K562 (cell line): ENCODE results near the gene G6PC1. TPM values are rescaled to one million over a fixed set of nuclear protein-coding genes. Genes with fewer than 3 reads are reported as not detected.

Source experiments
- CHD1 ChIP-seq: fragments of 200-600 bp; sonication (generic); IDR thresholded peaks from one replicate; pipeline ENCODE4 v1.6.1; 2012; ENCODE audit warnings: mild to moderate bottlenecking, moderate library complexity, low read length, inconsistent platforms
- ESRRB ChIP-seq: fragments of 250-450 bp; sonication (Bioruptor Pico); IDR thresholded peaks from 2 replicates; pipeline ENCODE4 v1.5.0; 2020; ENCODE audit warnings: mild to moderate bottlenecking, moderate library complexity, borderline replicate concordance
- GATA2 ChIP-seq: sonication (generic); formaldehyde crosslinking; IDR thresholded peaks from 2 replicates; pipeline ENCODE4 v1.4.0; 2020; ENCODE audit warnings: mild to moderate bottlenecking, missing genetic modification reagents
- KDM4B ChIP-seq, 2 experiments: fragments of 450-650 bp in 1 of 2; sonication (generic) in 1 of 2; IDR thresholded peaks; 2 replicates each; pipeline ENCODE4 v1.6.1; 2016 to 2017; ENCODE audit warnings: borderline replicate concordance in 2 of 2, antibody characterized with exemption in 1 of 2, low read depth in 1 of 2, mild to moderate bottlenecking in 1 of 2
- LCOR ChIP-seq: sonication (generic); formaldehyde crosslinking; IDR thresholded peaks from 2 replicates; pipeline ENCODE4 v1.8.0; 2022; ENCODE audit warnings: mild to moderate bottlenecking, missing genetic modification reagents
- RB1 ChIP-seq: fragments of 450-650 bp; IDR thresholded peaks from 2 replicates; pipeline ENCODE4 v1.6.1; 2017; ENCODE audit warnings: low read depth, mild to moderate bottlenecking
- SMARCA5 ChIP-seq: fragments of 450-650 bp; IDR thresholded peaks from 2 replicates; pipeline ENCODE4 v1.6.1; 2016
- ZBTB17 ChIP-seq: fragments of 450-650 bp; formaldehyde crosslinking; IDR thresholded peaks from 2 replicates; pipeline ENCODE4 v1.4.0; 2020; ENCODE audit warnings: mild to moderate bottlenecking
- ZNF253 ChIP-seq: fragments of 250-450 bp; sonication (Bioruptor Pico); conservative IDR thresholded peaks from 2 replicates; pipeline ENCODE4 v1.6.1; 2021; ENCODE audit warnings: mild to moderate bottlenecking
- ZNF311 ChIP-seq: fragments of 250-450 bp; sonication (Bioruptor Pico); IDR thresholded peaks from 2 replicates; pipeline ENCODE4 v1.4.0; 2020; ENCODE audit warnings: mild to moderate bottlenecking, moderate library complexity
- ZNF354B ChIP-seq: fragments of 250-450 bp; sonication (Bioruptor Pico); IDR thresholded peaks from 2 replicates; pipeline ENCODE4 v1.4.0; 2020
- polyA plus RNA-seq, 8 experiments: library from polyadenylated mRNA; depleted of rRNA in 4 of 8; stranded (reverse) in 5 of 8; unstranded in 3 of 8; fragments of >200 nt; fragmentation: Nextera tagmentation in 2 of 8; fragmentation: Illumina TruSeq in 1 of 8; extraction: Ambion mirVana in 2 of 8; extraction: Trizol in 1 of 8; gene quantifications; 2 replicates each; pipeline versions ENCODE4 v1.2.1 to v1.2.3, GENCODE V29; 2011 to 2014; ENCODE audit warnings: inconsistent platforms in 1 of 8, missing spikeins in 1 of 8
- total RNA-seq, 7 experiments: library from RNA; depleted of rRNA in 6 of 7; stranded (reverse); fragments of >200 nt in 6 of 7; fragmentation: Illumina TruSeq in 2 of 7; extraction: Trizol in 2 of 7; gene quantifications; 2 replicates each; pipeline versions ENCODE4 v1.2.1 to v1.2.3, GENCODE V29; 2011 to 2021; ENCODE audit warnings: low replicate concordance in 1 of 7
- TF ChIP-seq, protein P1 (sequence below): sonication (generic); formaldehyde crosslinking; IDR thresholded peaks from 2 replicates; pipeline ENCODE4 v1.8.1; 2023; ENCODE audit warnings: mild to moderate bottlenecking, missing genetic modification reagents
- TF ChIP-seq, protein P2 (sequence below): fragments of 250-450 bp; sonication (Bioruptor Pico); IDR thresholded peaks from 2 replicates; pipeline ENCODE4 v1.8.0; 2021; ENCODE audit warnings: mild to moderate bottlenecking, moderate library complexity
- TF ChIP-seq, protein P3 (sequence below): fragments of 250-450 bp; sonication (Bioruptor Pico); IDR thresholded peaks from 2 replicates; pipeline ENCODE4 v1.9.0; 2021; ENCODE audit warnings: mild to moderate bottlenecking, inconsistent platforms
- TF ChIP-seq, protein P4 (sequence below): sonication (generic); formaldehyde crosslinking; IDR thresholded peaks from 2 replicates; pipeline ENCODE4 v1.8.1; 2023; ENCODE audit warnings: mild to moderate bottlenecking, missing genetic modification reagents, moderate library complexity
- TF ChIP-seq, protein P5 (sequence below): fragments of 450-650 bp; IDR thresholded peaks from 2 replicates; pipeline ENCODE4 v1.6.1; 2016; ENCODE audit warnings: missing biosample characterization, missing genetic modification characterization
- TF ChIP-seq, protein P6 (sequence below): fragments of 250-450 bp; sonication (Bioruptor Pico); IDR thresholded peaks from 2 replicates; pipeline ENCODE4 v1.5.0; 2021
- TF ChIP-seq, protein P7 (sequence below): fragments of 250-450 bp; sonication (Bioruptor Pico); IDR thresholded peaks from 2 replicates; pipeline ENCODE4 v1.8.0; 2022; ENCODE audit warnings: inconsistent platforms

G6PC1 gene
- total and polyA plus RNA-seq, 9 of the 15 experiments (the other 6 are each of a cell fraction or from before 2014, with no cell fraction given), result not detected

DNA sequence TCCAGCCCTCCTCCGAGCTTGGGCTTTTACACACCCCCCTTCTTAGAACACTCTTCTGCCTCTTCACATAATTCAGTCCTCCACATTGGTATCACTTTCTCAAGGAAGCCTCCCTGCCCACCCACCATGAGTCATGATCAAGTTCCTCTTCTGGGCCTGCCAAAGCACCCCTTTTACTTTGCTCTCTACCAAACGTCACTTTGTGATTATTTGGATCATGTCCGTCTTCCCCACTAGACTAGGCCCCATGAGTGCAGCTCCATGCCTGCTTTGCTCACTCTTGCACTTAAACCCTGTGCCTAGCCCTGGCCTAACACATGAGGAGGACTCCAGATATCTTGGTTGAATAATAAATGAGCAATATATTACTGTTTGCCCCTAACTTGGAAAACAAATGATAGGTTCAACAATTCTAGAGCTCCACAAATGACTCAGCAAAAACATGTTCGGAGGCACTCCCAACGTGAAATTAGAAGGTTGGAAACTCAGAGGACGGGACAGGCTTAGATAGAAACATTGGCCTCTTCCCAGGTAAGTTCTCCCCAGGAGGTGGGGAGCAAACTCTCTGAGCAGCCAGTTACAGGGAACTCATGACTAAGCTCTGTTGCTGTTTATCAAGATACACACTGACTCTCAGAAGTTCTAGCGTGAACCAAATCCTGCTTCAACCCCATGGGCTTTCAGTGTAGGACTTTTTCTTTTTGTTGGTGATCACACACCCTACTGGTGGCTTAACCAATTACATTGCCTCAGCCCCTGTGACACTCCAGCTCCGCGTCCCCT, 28.3 kb downstream of the G6PC1 start (continued):
- TF ChIP-seq, protein P1, sequence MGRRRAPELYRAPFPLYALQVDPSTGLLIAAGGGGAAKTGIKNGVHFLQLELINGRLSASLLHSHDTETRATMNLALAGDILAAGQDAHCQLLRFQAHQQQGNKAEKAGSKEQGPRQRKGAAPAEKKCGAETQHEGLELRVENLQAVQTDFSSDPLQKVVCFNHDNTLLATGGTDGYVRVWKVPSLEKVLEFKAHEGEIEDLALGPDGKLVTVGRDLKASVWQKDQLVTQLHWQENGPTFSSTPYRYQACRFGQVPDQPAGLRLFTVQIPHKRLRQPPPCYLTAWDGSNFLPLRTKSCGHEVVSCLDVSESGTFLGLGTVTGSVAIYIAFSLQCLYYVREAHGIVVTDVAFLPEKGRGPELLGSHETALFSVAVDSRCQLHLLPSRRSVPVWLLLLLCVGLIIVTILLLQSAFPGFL, result no peak
- TF ChIP-seq ZNF354B (CRISPR knock-in tag) (no peak), RB1 (no peak), LCOR (CRISPR knock-in tag) (no peak), KDM4B (IDR thresholded peaks at IDR 0.05; ENCODE audit: borderline replicate concordance in 2 of 2, low read depth in 1 of 2) (no peak), ZNF253 (no peak), GATA2 (CRISPR knock-in tag) (no peak), SMARCA5 (no peak), ESRRB (no peak), ZBTB17 (CRISPR knock-in tag) (no peak), CHD1 (no peak), ZNF311 (CRISPR knock-in tag) (no peak)
- TF ChIP-seq, protein P2, sequence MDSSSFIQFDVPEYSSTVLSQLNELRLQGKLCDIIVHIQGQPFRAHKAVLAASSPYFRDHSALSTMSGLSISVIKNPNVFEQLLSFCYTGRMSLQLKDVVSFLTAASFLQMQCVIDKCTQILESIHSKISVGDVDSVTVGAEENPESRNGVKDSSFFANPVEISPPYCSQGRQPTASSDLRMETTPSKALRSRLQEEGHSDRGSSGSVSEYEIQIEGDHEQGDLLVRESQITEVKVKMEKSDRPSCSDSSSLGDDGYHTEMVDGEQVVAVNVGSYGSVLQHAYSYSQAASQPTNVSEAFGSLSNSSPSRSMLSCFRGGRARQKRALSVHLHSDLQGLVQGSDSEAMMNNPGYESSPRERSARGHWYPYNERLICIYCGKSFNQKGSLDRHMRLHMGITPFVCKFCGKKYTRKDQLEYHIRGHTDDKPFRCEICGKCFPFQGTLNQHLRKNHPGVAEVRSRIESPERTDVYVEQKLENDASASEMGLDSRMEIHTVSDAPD (CRISPR knock-in tag), result no peak
- TF ChIP-seq, protein P3, sequence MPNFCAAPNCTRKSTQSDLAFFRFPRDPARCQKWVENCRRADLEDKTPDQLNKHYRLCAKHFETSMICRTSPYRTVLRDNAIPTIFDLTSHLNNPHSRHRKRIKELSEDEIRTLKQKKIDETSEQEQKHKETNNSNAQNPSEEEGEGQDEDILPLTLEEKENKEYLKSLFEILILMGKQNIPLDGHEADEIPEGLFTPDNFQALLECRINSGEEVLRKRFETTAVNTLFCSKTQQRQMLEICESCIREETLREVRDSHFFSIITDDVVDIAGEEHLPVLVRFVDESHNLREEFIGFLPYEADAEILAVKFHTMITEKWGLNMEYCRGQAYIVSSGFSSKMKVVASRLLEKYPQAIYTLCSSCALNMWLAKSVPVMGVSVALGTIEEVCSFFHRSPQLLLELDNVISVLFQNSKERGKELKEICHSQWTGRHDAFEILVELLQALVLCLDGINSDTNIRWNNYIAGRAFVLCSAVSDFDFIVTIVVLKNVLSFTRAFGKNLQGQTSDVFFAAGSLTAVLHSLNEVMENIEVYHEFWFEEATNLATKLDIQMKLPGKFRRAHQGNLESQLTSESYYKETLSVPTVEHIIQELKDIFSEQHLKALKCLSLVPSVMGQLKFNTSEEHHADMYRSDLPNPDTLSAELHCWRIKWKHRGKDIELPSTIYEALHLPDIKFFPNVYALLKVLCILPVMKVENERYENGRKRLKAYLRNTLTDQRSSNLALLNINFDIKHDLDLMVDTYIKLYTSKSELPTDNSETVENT (CRISPR knock-in tag), result no peak
- TF ChIP-seq, protein P4, sequence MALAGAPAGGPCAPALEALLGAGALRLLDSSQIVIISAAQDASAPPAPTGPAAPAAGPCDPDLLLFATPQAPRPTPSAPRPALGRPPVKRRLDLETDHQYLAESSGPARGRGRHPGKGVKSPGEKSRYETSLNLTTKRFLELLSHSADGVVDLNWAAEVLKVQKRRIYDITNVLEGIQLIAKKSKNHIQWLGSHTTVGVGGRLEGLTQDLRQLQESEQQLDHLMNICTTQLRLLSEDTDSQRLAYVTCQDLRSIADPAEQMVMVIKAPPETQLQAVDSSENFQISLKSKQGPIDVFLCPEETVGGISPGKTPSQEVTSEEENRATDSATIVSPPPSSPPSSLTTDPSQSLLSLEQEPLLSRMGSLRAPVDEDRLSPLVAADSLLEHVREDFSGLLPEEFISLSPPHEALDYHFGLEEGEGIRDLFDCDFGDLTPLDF, result no peak
- TF ChIP-seq, protein P5, sequence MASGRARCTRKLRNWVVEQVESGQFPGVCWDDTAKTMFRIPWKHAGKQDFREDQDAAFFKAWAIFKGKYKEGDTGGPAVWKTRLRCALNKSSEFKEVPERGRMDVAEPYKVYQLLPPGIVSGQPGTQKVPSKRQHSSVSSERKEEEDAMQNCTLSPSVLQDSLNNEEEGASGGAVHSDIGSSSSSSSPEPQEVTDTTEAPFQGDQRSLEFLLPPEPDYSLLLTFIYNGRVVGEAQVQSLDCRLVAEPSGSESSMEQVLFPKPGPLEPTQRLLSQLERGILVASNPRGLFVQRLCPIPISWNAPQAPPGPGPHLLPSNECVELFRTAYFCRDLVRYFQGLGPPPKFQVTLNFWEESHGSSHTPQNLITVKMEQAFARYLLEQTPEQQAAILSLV (tag), result no peak
- TF ChIP-seq, protein P6, sequence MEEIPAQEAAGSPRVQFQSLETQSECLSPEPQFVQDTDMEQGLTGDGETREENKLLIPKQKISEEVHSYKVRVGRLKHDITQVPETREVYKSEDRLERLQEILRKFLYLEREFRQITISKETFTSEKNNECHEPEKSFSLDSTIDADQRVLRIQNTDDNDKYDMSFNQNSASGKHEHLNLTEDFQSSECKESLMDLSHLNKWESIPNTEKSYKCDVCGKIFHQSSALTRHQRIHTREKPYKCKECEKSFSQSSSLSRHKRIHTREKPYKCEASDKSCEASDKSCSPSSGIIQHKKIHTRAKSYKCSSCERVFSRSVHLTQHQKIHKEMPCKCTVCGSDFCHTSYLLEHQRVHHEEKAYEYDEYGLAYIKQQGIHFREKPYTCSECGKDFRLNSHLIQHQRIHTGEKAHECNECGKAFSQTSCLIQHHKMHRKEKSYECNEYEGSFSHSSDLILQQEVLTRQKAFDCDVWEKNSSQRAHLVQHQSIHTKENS (CRISPR knock-in tag), result no peak
- TF ChIP-seq, protein P7, sequence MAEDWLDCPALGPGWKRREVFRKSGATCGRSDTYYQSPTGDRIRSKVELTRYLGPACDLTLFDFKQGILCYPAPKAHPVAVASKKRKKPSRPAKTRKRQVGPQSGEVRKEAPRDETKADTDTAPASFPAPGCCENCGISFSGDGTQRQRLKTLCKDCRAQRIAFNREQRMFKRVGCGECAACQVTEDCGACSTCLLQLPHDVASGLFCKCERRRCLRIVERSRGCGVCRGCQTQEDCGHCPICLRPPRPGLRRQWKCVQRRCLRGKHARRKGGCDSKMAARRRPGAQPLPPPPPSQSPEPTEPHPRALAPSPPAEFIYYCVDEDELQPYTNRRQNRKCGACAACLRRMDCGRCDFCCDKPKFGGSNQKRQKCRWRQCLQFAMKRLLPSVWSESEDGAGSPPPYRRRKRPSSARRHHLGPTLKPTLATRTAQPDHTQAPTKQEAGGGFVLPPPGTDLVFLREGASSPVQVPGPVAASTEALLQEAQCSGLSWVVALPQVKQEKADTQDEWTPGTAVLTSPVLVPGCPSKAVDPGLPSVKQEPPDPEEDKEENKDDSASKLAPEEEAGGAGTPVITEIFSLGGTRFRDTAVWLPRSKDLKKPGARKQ (CRISPR knock-in tag), result no peak
